HL-60 (cell line): ENCODE measurements around the gene FSTL4.

Experiments used
- DNase-seq, 2 experiments: peaks; one replicate each; pipeline ENCODE4 v3.0.0-alpha.2; 2010 to 2020; ENCODE audit warnings: low read depth in 1 of 2, low spot score in 1 of 2
- H3K27ac ChIP-seq: fragments of 250-450 bp; sonication (Bioruptor Pico); replicated peaks from 2 replicates; pipeline ENCODE4 v1.5.1; 2020; ENCODE audit warnings: mild to moderate bottlenecking, moderate library complexity
- H3K27me3 ChIP-seq: fragments of 250-450 bp; sonication (Bioruptor Pico); 2 replicates; pipeline ENCODE4 v1.5.1; 2021; ENCODE audit warnings: mild to moderate bottlenecking, moderate library complexity; ENCODE audit not compliant: insufficient read depth, poor library complexity, severe bottlenecking
- H3K4me3 ChIP-seq: replicated peaks from 2 replicates; pipeline ENCODE4 v1.5.1; 2011; ENCODE audit warnings: mild to moderate bottlenecking, control low read depth, low read length; ENCODE audit not compliant: insufficient read depth
- GABPA ChIP-seq: IDR thresholded peaks from 2 replicates; pipeline ENCODE4 v1.6.1; 2012; ENCODE audit warnings: low read depth
- POLR2AphosphoS5 ChIP-seq: IDR thresholded peaks from 2 replicates; pipeline ENCODE4 v1.6.1; 2012; ENCODE audit warnings: low read depth
- SPI1 ChIP-seq: IDR thresholded peaks from 2 replicates; pipeline ENCODE4 v1.6.1; 2012; ENCODE audit warnings: low read depth, mild to moderate bottlenecking, borderline replicate concordance
- TF ChIP-seq, protein P1 (sequence below): IDR thresholded peaks from 2 replicates; pipeline ENCODE4 v1.6.1; 2012; ENCODE audit warnings: low read depth; ENCODE audit not compliant: insufficient replicate concordance
- TF ChIP-seq, protein P2 (sequence below): IDR thresholded peaks from one replicate; pipeline ENCODE4 v1.5.1; 2011; ENCODE audit warnings: low read length, control low read depth, inconsistent platforms; ENCODE audit not compliant: insufficient read depth

The FSTL4 gene

GRCh38 chr5:133406208-133406976 is 205.9 kb downstream of the FSTL4 start:
- Histone ChIP-seq H3K27ac (no peak overlapping the region), H3K4me3 (no peak overlapping the region), H3K27me3 (no peaks in the 10 kb centered on the region)
- DNase-seq = no peak
- TF ChIP-seq, protein P1, sequence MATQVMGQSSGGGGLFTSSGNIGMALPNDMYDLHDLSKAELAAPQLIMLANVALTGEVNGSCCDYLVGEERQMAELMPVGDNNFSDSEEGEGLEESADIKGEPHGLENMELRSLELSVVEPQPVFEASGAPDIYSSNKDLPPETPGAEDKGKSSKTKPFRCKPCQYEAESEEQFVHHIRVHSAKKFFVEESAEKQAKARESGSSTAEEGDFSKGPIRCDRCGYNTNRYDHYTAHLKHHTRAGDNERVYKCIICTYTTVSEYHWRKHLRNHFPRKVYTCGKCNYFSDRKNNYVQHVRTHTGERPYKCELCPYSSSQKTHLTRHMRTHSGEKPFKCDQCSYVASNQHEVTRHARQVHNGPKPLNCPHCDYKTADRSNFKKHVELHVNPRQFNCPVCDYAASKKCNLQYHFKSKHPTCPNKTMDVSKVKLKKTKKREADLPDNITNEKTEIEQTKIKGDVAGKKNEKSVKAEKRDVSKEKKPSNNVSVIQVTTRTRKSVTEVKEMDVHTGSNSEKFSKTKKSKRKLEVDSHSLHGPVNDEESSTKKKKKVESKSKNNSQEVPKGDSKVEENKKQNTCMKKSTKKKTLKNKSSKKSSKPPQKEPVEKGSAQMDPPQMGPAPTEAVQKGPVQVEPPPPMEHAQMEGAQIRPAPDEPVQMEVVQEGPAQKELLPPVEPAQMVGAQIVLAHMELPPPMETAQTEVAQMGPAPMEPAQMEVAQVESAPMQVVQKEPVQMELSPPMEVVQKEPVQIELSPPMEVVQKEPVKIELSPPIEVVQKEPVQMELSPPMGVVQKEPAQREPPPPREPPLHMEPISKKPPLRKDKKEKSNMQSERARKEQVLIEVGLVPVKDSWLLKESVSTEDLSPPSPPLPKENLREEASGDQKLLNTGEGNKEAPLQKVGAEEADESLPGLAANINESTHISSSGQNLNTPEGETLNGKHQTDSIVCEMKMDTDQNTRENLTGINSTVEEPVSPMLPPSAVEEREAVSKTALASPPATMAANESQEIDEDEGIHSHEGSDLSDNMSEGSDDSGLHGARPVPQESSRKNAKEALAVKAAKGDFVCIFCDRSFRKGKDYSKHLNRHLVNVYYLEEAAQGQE = no peak
- TF ChIP-seq GABPA = no peak
- TF ChIP-seq SPI1 = no peak

DNA sequence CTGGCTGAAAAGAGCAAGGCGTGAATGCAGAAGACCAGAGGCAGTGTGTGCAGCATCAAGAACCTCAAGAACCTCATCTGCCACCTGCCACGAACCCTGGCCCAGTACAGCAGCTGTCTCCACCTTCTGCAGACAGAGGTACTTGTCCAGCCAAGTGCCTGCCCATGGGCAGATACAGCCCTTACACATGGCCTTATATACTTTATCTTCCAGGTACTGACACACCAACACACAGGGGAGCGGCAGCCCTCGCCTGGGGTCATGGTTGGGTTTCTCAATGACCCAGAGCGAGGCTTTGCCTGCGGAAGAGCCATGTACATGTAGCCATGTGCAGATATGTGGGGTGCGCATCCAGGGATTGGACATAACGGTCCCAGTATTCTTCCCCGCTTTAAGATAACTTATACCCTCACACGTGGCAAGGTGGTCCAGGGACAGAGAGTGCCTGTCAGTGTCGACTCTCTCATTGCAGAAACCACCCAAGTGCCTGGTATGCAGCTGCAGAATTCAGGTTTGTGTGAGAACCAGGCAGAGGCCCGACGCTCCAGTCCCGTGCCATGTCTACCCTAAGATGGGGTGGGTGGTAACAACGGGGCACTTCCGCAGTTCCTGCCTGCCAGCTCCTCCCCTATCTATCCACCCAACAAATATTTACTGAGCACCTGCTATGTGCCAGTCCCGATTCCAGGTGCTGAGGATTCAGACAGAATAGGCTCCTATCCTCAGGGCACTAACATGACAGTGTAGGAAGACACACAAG is 206.9 kb downstream of the FSTL4 start:
- DNase-seq = no peak
- H3K4me3 ChIP-seq = no peak overlapping the region
- no peak overlapping the region for H3K27ac ChIP-seq
- no peaks in the 10 kb centered on the region for H3K27me3 ChIP-seq
- TF ChIP-seq, protein P1 = no peak
- TF ChIP-seq POLR2AphosphoS5 (no peak), SPI1 (no peak), GABPA (no peak)
- TF ChIP-seq, protein P2, sequence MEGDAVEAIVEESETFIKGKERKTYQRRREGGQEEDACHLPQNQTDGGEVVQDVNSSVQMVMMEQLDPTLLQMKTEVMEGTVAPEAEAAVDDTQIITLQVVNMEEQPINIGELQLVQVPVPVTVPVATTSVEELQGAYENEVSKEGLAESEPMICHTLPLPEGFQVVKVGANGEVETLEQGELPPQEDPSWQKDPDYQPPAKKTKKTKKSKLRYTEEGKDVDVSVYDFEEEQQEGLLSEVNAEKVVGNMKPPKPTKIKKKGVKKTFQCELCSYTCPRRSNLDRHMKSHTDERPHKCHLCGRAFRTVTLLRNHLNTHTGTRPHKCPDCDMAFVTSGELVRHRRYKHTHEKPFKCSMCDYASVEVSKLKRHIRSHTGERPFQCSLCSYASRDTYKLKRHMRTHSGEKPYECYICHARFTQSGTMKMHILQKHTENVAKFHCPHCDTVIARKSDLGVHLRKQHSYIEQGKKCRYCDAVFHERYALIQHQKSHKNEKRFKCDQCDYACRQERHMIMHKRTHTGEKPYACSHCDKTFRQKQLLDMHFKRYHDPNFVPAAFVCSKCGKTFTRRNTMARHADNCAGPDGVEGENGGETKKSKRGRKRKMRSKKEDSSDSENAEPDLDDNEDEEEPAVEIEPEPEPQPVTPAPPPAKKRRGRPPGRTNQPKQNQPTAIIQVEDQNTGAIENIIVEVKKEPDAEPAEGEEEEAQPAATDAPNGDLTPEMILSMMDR = no peak

DNA sequence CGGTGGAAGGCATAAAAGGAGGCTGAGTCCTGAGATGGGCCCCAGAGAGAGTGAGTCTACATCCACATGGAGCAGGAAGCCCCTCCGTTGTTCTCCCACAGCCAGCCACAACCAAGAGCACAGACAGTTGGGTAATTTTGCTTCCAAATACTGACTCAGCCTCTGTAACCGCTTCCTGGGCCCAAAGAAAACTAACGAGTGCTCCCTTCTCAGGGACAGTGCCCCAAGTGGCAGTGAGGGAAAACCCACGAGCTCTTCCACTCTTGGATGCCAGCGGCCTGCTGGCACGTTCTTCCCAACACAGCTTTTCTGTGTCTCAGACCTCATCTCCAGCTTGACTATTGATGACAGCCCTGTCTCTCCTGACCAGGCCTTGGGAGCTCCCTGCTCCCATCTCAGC is 207.6 kb downstream of the FSTL4 start:
- DNase-seq = no peak
- Histone ChIP-seq H3K4me3 (no peak overlapping the region), H3K27me3 (no peaks in the 10 kb centered on the region), H3K27ac (no peak overlapping the region)
- TF ChIP-seq POLR2AphosphoS5 = no peak
- no peak for TF ChIP-seq GABPA
- no peak for TF ChIP-seq SPI1
- TF ChIP-seq, protein P1 = no peak
- TF ChIP-seq, protein P2 = no peak
